H9 (cell line): ENCODE data around the gene THEM5. TPM values are rescaled to one million over a fixed set of nuclear protein-coding genes. Genes with fewer than 3 reads are reported as not detected.
"Not testable (repeated sequence)": the region's sequence is repeated elsewhere in the genome, so short reads cannot be mapped to it uniquely, and the experiment has no call there.

Source experiments
- DNase-seq: peaks from one replicate; pipeline ENCODE4 v3.0.0-alpha.2; 2017
- H2AFZ ChIP-seq: one replicate; pipeline ENCODE4 v1.6.1; 2013; ENCODE audit warnings: mild to moderate bottlenecking, low read length, control low read depth, moderate library complexity
- H2AK5ac ChIP-seq: 2 replicates; pipeline ENCODE4 v1.6.1; 2013; ENCODE audit warnings: low read length, control low read depth, mixed read lengths; ENCODE audit not compliant: insufficient read length
- H2BK120ac ChIP-seq: one replicate; pipeline ENCODE4 v1.6.1; 2013; ENCODE audit warnings: low read depth, mild to moderate bottlenecking, low read length, control low read depth, inconsistent platforms; ENCODE audit not compliant: poor library complexity, severe bottlenecking
- H2BK12ac ChIP-seq: 2 replicates; pipeline ENCODE4 v1.6.1; 2013; ENCODE audit warnings: low read length, control low read depth, mixed read lengths, low read depth; ENCODE audit not compliant: insufficient read length
- H2BK15ac ChIP-seq: 2 replicates; pipeline ENCODE4 v1.6.1; 2013; ENCODE audit warnings: low read depth, low read length, control low read depth
- H2BK20ac ChIP-seq: one replicate; pipeline ENCODE4 v1.6.1; 2013; ENCODE audit warnings: low read depth, mild to moderate bottlenecking, low read length, control low read depth, inconsistent platforms; ENCODE audit not compliant: poor library complexity, severe bottlenecking
- H2BK5ac ChIP-seq: 2 replicates; pipeline ENCODE4 v1.6.1; 2013; ENCODE audit warnings: low read length, control low read depth, mixed read lengths; ENCODE audit not compliant: insufficient read length
- H3K14ac ChIP-seq: 2 replicates; pipeline ENCODE4 v1.6.1; 2013; ENCODE audit warnings: low read length, control low read depth; ENCODE audit not compliant: insufficient read depth
- H3K18ac ChIP-seq: 2 replicates; pipeline ENCODE4 v1.6.1; 2013; ENCODE audit warnings: low read depth, mild to moderate bottlenecking, mixed read lengths, low read length, control low read depth; ENCODE audit not compliant: insufficient read length
- H3K23ac ChIP-seq: 2 replicates; pipeline ENCODE4 v1.6.1; 2013; ENCODE audit warnings: low read length, control low read depth, mixed read lengths, low read depth; ENCODE audit not compliant: insufficient read length
- H3K23me2 ChIP-seq: 2 replicates; pipeline ENCODE4 v1.6.1; 2013; ENCODE audit warnings: low read depth, mild to moderate bottlenecking, mixed read lengths, low read length, control low read depth; ENCODE audit not compliant: insufficient read length, poor library complexity, severe bottlenecking
- H3K27ac ChIP-seq: 2 replicates; pipeline ENCODE4 v1.5.1; 2013; ENCODE audit warnings: low read length, control low read depth, mixed read lengths, low read depth; ENCODE audit not compliant: insufficient read length
- H3K27me3 ChIP-seq: 2 replicates; pipeline ENCODE4 v1.6.1; 2013; ENCODE audit warnings: low read length, control low read depth, inconsistent platforms; ENCODE audit not compliant: insufficient read depth
- H3K4ac ChIP-seq: 2 replicates; pipeline ENCODE4 v1.6.1; 2013; ENCODE audit warnings: low read depth, mild to moderate bottlenecking, control low read depth, inconsistent platforms, low read length, moderate library complexity
- H3K4me1 ChIP-seq: 2 replicates; pipeline ENCODE4 v1.6.1; 2013; ENCODE audit warnings: low read length, control low read depth, inconsistent platforms; ENCODE audit not compliant: insufficient read depth
- H3K4me2 ChIP-seq: 2 replicates; pipeline ENCODE4 v1.6.1; 2013; ENCODE audit warnings: low read length, control low read depth, mixed read lengths; ENCODE audit not compliant: insufficient read length, insufficient read depth
- H3K56ac ChIP-seq: 2 replicates; pipeline ENCODE4 v1.6.1; 2013; ENCODE audit warnings: low read depth, mild to moderate bottlenecking, mixed read lengths, low read length, control low read depth; ENCODE audit not compliant: insufficient read length
- H3K79me1 ChIP-seq: 2 replicates; pipeline ENCODE4 v1.6.1; 2013; ENCODE audit warnings: low read depth, mild to moderate bottlenecking, moderate library complexity, low read length, control low read depth, inconsistent platforms; ENCODE audit not compliant: insufficient read depth, poor library complexity, severe bottlenecking
- H3K79me2 ChIP-seq: 2 replicates; pipeline ENCODE4 v1.6.1; 2013; ENCODE audit warnings: low read length, control low read depth, inconsistent platforms; ENCODE audit not compliant: insufficient read depth
- H3K9ac ChIP-seq: 2 replicates; pipeline ENCODE4 v1.6.1; 2013; ENCODE audit warnings: low read length, control low read depth, mixed read lengths; ENCODE audit not compliant: insufficient read length; ENCODE audit errors: extremely low read depth
- H3K9me3 ChIP-seq: one replicate; pipeline ENCODE4 v1.6.1; 2013; ENCODE audit warnings: low read depth, low read length, inconsistent platforms; ENCODE audit not compliant: control insufficient read depth
- H3T11ph ChIP-seq: one replicate; pipeline ENCODE4 v1.6.1; 2013; ENCODE audit warnings: mild to moderate bottlenecking, low read length, control low read depth, inconsistent platforms
- H4K20me1 ChIP-seq: one replicate; pipeline ENCODE4 v1.6.1; 2013; ENCODE audit not compliant: control insufficient read depth, insufficient read length, insufficient read depth
- H4K5ac ChIP-seq: 2 replicates; pipeline ENCODE4 v1.6.1; 2013; ENCODE audit warnings: low read depth, mild to moderate bottlenecking, mixed read lengths, low read length, control low read depth; ENCODE audit not compliant: insufficient read length
- H4K8ac ChIP-seq: replicated peaks from 2 replicates; pipeline ENCODE4 v1.6.1; 2013; ENCODE audit warnings: low read length, control low read depth, mixed read lengths, low read depth; ENCODE audit not compliant: insufficient read length
- H4K91ac ChIP-seq: 2 replicates; pipeline ENCODE4 v1.6.1; 2013; ENCODE audit warnings: low read depth, mild to moderate bottlenecking, moderate library complexity, mixed read lengths, low read length, control low read depth; ENCODE audit not compliant: insufficient read length
- H3K27ac Mint-ChIP-seq, 3 experiments: 2 replicates in 2 of 3; 3 replicates in 1 of 3; pipeline ENCODE4 v1.8.0; 2020 to 2021; ENCODE audit warnings: mixed read lengths in 3 of 3, mild to moderate bottlenecking in 1 of 3, moderate library complexity in 1 of 3
- H3K27me3 Mint-ChIP-seq: 2 replicates; pipeline ENCODE4 v1.8.0; 2021; ENCODE audit warnings: low read depth, mild to moderate bottlenecking, moderate library complexity, mixed read lengths
- H3K36me3 Mint-ChIP-seq, 3 experiments: 2 replicates in 2 of 3; 3 replicates in 1 of 3; pipeline ENCODE4 v1.8.0; 2020 to 2021; ENCODE audit warnings: low read depth in 3 of 3, mixed read lengths in 3 of 3; ENCODE audit not compliant: insufficient read depth in 1 of 3
- H3K4me1 Mint-ChIP-seq, 2 experiments: 2 replicates each; pipeline ENCODE4 v1.8.0; 2020; ENCODE audit warnings: mixed read lengths in 2 of 2
- H3K4me3 Mint-ChIP-seq, 2 experiments: 2 replicates in 1 of 2; 3 replicates in 1 of 2; pipeline ENCODE4 v1.8.0; 2020 to 2021; ENCODE audit warnings: mild to moderate bottlenecking in 2 of 2, mixed read lengths in 2 of 2, moderate library complexity in 1 of 2
- H3K9me3 Mint-ChIP-seq, 2 experiments: 2 replicates in 1 of 2; 3 replicates in 1 of 2; pipeline ENCODE4 v1.8.0; 2020; ENCODE audit warnings: mild to moderate bottlenecking in 2 of 2, mixed read lengths in 2 of 2, moderate library complexity in 1 of 2
- WGBS: extraction: QIAGEN DNeasy Blood & Tissue Kit; methylation state at CpG from one replicate; pipeline ENCODE4 v1.1.7; 2013; ENCODE audit warnings: missing lambda C conversion rate, low lambda C conversion rate, mixed read lengths; ENCODE audit not compliant: insufficient read length; ENCODE audit errors: extremely low coverage; 5-methylcytosine and 5-hydroxymethylcytosine counted together
- total RNA-seq: library from RNA; stranded (reverse); gene quantifications from 2 replicates; pipeline ENCODE4 v1.2.1, GENCODE V29; 2021

The THEM5 gene
- total RNA-seq, 1 experiment from 2014 or later: not detected

DNA sequence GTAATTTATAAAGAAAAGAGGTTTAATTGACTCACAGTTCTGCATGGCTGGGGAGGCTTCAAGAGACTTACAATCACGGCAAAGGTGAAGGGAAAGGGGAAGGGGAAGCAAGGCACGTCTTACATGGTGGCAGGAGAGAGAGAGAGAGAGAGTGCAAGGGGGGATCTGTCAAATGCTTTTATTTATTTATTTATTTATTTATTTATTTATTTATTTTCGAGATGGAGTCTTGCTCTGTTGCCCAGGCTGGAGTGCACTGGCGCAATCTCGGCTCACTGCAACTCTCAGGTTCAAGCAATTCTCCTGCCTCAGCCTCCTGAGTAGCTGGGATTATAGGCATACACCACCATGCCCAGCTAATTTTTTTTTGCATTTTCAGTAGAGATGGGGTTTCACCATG is 29.4 kb upstream of the THEM5 start:
- H2BK15ac ChIP-seq, H3T11ph ChIP-seq, H3K4ac ChIP-seq, H2BK120ac ChIP-seq, H3K4me1 Mint-ChIP-seq, H3K27ac ChIP-seq, H3K56ac ChIP-seq, H3K4me3 Mint-ChIP-seq, H3K9ac ChIP-seq, H3K14ac ChIP-seq, H4K91ac ChIP-seq, H3K27me3 ChIP-seq, H3K18ac ChIP-seq, H2BK5ac ChIP-seq, H3K27ac Mint-ChIP-seq, H3K79me2 ChIP-seq, H2AK5ac ChIP-seq, H3K79me1 ChIP-seq, H3K9me3 ChIP-seq, DNase-seq, H2AFZ ChIP-seq, H3K27me3 Mint-ChIP-seq, H3K23ac ChIP-seq, H3K4me2 ChIP-seq, H3K4me1 ChIP-seq, H4K5ac ChIP-seq, H3K23me2 ChIP-seq, H2BK12ac ChIP-seq, H3K9me3 Mint-ChIP-seq, H4K8ac ChIP-seq, H4K20me1 ChIP-seq, H2BK20ac ChIP-seq: not testable (repeated sequence)
- H3K36me3 Mint-ChIP-seq: peaks cover 12 to 19% (median 14%) of the 10 kb centered on the region in 3 experiments
- no CpG with 5 or more reads among the region's 5 CpGs for WGBS
